Type B pancreatic cell (in vitro differentiated cells): ENCODE measurements around the gene PHACTR2. TPM values are rescaled to one million over a fixed set of nuclear protein-coding genes. Genes with fewer than 3 reads are reported as not detected.
"Not testable (repeated sequence)": the region's sequence is repeated elsewhere in the genome, so short reads cannot be mapped to it uniquely, and the experiment has no call there.

Experiments
- DNase-seq: peaks from one replicate; pipeline ENCODE4 v3.0.0; 2021; ENCODE audit warnings: mixed read lengths; ENCODE audit not compliant: unreplicated experiment; ENCODE audit errors: extremely low spot score
- H3K27ac Mint-ChIP-seq: 2 replicates; pipeline ENCODE4 v1.8.0; 2021; ENCODE audit warnings: mild to moderate bottlenecking, mixed read lengths
- H3K27me3 Mint-ChIP-seq: 2 replicates; pipeline ENCODE4 v1.8.0; 2021; ENCODE audit warnings: mixed read lengths
- H3K36me3 Mint-ChIP-seq: 2 replicates; pipeline ENCODE4 v1.8.0; 2021; ENCODE audit warnings: mixed read lengths
- H3K4me1 Mint-ChIP-seq: one replicate; pipeline ENCODE4 v1.8.0; 2021; ENCODE audit warnings: mixed read lengths; ENCODE audit not compliant: unreplicated experiment
- H3K4me3 Mint-ChIP-seq: 2 replicates; pipeline ENCODE4 v1.8.0; 2021; ENCODE audit warnings: mild to moderate bottlenecking, mixed read lengths
- H3K9me3 Mint-ChIP-seq: 2 replicates; pipeline ENCODE4 v1.8.0; 2021; ENCODE audit warnings: mixed read lengths
- CTCF ChIP-seq: fragments of 200-600 bp; sonication (generic); conservative IDR thresholded peaks from 2 replicates; pipeline ENCODE4 v1.5.0; 2021; ENCODE audit warnings: antibody characterized with exemption, mild to moderate bottlenecking
- total RNA-seq: library from RNA; stranded (reverse); gene quantifications from 2 replicates; pipeline ENCODE4 v1.2.1, GENCODE V29; 2021; ENCODE audit warnings: low replicate concordance

PHACTR2 gene
- total RNA-seq, 1 donor from 2014 or later: 59.2 TPM

GRCh38 chr6:143859891-143860660 lies 182.3 kb downstream of the PHACTR2 start:
- no peak for DNase-seq
- Mint-ChIP-seq H3K27ac (no peak overlapping the region), H3K9me3 (peaks cover 6% of the 10 kb centered on the region), H3K4me3 (no peak overlapping the region), H3K27me3 (no peaks in the 10 kb centered on the region), H3K4me1 (no peaks in the 10 kb centered on the region), H3K36me3 (peaks cover 60% of the 10 kb centered on the region)
- no peak for TF ChIP-seq CTCF

- Mint-ChIP-seq H3K36me3 (peaks cover 49% of the 10 kb centered on the region), H3K4me3 (no peak overlapping the region), H3K4me1 (no peaks in the 10 kb centered on the region), H3K27ac (no peak overlapping the region), H3K27me3 (no peaks in the 10 kb centered on the region), H3K9me3 (peaks cover 5% of the 10 kb centered on the region)
- no peak for DNase-seq
- no peak for TF ChIP-seq CTCF
Measured at GRCh38 chr6:143863771-143864170, 186.0 kb downstream of the PHACTR2 start.

GRCh38 chr6:143864234-143864633 lies 186.5 kb downstream of the PHACTR2 start, which contains the start of gene ZC2HC1B:
Gene ZC2HC1B, plus strand, starts transcription at chr6:143864474. Its CDS starts 66 bp downstream, at chr6:143864540.
- H3K4me3 Mint-ChIP-seq: no peak within 1 kb of the TSS
- no peaks in the 10 kb centered on the region for H3K27me3 Mint-ChIP-seq
- H3K4me1 Mint-ChIP-seq: no peaks in the 10 kb centered on the region
- TF ChIP-seq CTCF: no peak
- peaks cover 45% of the 10 kb centered on the region for H3K36me3 Mint-ChIP-seq
- H3K27ac Mint-ChIP-seq: no peak within 1 kb of the TSS
- peaks cover 9% of the 10 kb centered on the region for H3K9me3 Mint-ChIP-seq
- no peak for DNase-seq

GRCh38 chr6:143867236-143867635 lies 189.5 kb downstream of the PHACTR2 start:
- no peaks in the 10 kb centered on the region for H3K4me1 Mint-ChIP-seq
- H3K4me3 Mint-ChIP-seq: no peak overlapping the region
- DNase-seq: no peak
- TF ChIP-seq CTCF: no peak
- H3K9me3 Mint-ChIP-seq: peaks cover 10% of the 10 kb centered on the region
- H3K36me3 Mint-ChIP-seq: peaks cover 33% of the 10 kb centered on the region
- H3K27ac Mint-ChIP-seq: no peak overlapping the region
- H3K27me3 Mint-ChIP-seq: no peaks in the 10 kb centered on the region

GRCh38 chr6:143868808-143869207 lies 191.0 kb downstream of the PHACTR2 start:
- not testable (repeated sequence) for H3K27me3 Mint-ChIP-seq, DNase-seq, H3K27ac Mint-ChIP-seq, H3K4me3 Mint-ChIP-seq, H3K4me1 Mint-ChIP-seq
- H3K36me3 Mint-ChIP-seq: peaks cover 33% of the 10 kb centered on the region
- H3K9me3 Mint-ChIP-seq: peaks cover 10% of the 10 kb centered on the region

GRCh38 chr6:143871202-143871730 lies 193.5 kb downstream of the PHACTR2 start:
- not testable (repeated sequence) for H3K27me3 Mint-ChIP-seq, DNase-seq, H3K27ac Mint-ChIP-seq, H3K4me1 Mint-ChIP-seq, H3K4me3 Mint-ChIP-seq
- Mint-ChIP-seq H3K9me3 (peaks cover 16% of the 10 kb centered on the region), H3K36me3 (peaks cover 17% of the 10 kb centered on the region)
